HEK293T (cell line): ENCODE results near the gene FAM98C.

Experiments
- CTCF ChIA-PET: fragments of 350-600 bp; formaldehyde crosslinking; extraction: SDS; loops from one replicate; lab custom pipeline; 2021; ENCODE audit warnings: antibody characterized with exemption, inconsistent platforms; lab: Yijun Ruan, JAX
- POLR2A ChIA-PET: fragments of 350-600 bp; formaldehyde crosslinking; extraction: SDS; loops from one replicate; lab custom pipeline; 2020; ENCODE audit warnings: antibody characterized with exemption, inconsistent platforms; lab: Yijun Ruan, JAX
- DNase-seq: peaks from one replicate; pipeline ENCODE4 v3.0.0; 2012; ENCODE audit warnings: mixed read lengths; ENCODE audit errors: extremely low spot score
- ARNT ChIP-seq: fragments of 450-650 bp; IDR thresholded peaks from 2 replicates; pipeline ENCODE4 v1.6.1; 2017; ENCODE audit warnings: mild to moderate bottlenecking
- BHLHE40 ChIP-seq: fragments of 450-650 bp; IDR thresholded peaks from 2 replicates; pipeline ENCODE4 v1.6.1; 2016; ENCODE audit warnings: mild to moderate bottlenecking, moderate library complexity, borderline replicate concordance
- CTBP1 ChIP-seq: fragments of 450-650 bp; IDR thresholded peaks from 2 replicates; pipeline ENCODE4 v1.6.1; 2016; ENCODE audit warnings: borderline replicate concordance
- ELF4 ChIP-seq: fragments of 450-650 bp; IDR thresholded peaks from 2 replicates; pipeline ENCODE4 v1.6.1; 2017; ENCODE audit warnings: antibody characterized with exemption
- FOXA1 ChIP-seq: fragments of 450-650 bp; IDR thresholded peaks from 2 replicates; pipeline ENCODE4 v1.6.1; 2016; ENCODE audit warnings: mild to moderate bottlenecking
- FOXK2 ChIP-seq: fragments of 450-650 bp; IDR thresholded peaks from 2 replicates; pipeline ENCODE4 v1.6.1; 2016; ENCODE audit warnings: mild to moderate bottlenecking
- HDGF ChIP-seq: fragments of 450-650 bp; IDR thresholded peaks from 2 replicates; pipeline ENCODE4 v1.6.1; 2017; ENCODE audit warnings: antibody characterized with exemption, borderline replicate concordance
- L3MBTL2 ChIP-seq: fragments of 450-650 bp; conservative IDR thresholded peaks from 2 replicates; pipeline ENCODE4 v1.6.1; 2016; ENCODE audit warnings: mild to moderate bottlenecking
- LEF1 ChIP-seq: fragments of 450-650 bp; IDR thresholded peaks from 2 replicates; pipeline ENCODE4 v1.6.1; 2017; ENCODE audit warnings: mild to moderate bottlenecking, borderline replicate concordance
- NFRKB ChIP-seq: fragments of 450-650 bp; IDR thresholded peaks from 2 replicates; pipeline ENCODE4 v1.6.1; 2016; ENCODE audit warnings: mild to moderate bottlenecking, moderate library complexity
- PKNOX1 ChIP-seq: fragments of 450-650 bp; IDR thresholded peaks from 2 replicates; pipeline ENCODE4 v1.6.1; 2016
- SP1 ChIP-seq: fragments of 450-650 bp; IDR thresholded peaks from 2 replicates; pipeline ENCODE4 v1.6.1; 2017
- SUZ12 ChIP-seq: fragments of 450-650 bp; IDR thresholded peaks from 2 replicates; pipeline ENCODE4 v1.6.1; 2016; ENCODE audit warnings: mild to moderate bottlenecking
- TARDBP ChIP-seq: fragments of 450-650 bp; IDR thresholded peaks from 2 replicates; pipeline ENCODE4 v1.6.1; 2016
- ZNF384 ChIP-seq: fragments of 450-650 bp; IDR thresholded peaks from 2 replicates; pipeline ENCODE4 v1.6.1; 2016

The FAM98C gene

GRCh38 chr19:38457202-38457601, 54.3 kb downstream of the FAM98C start:
- TF ChIP-seq LEF1 (no peak), ARNT (no peak), PKNOX1 (no peak), ELF4 (no peak), TARDBP (no peak), SUZ12 (no peak), BHLHE40 (no peak), FOXK2 (no peak), HDGF (no peak), SP1 (no peak), NFRKB (no peak), FOXA1 (no peak), CTBP1 (no peak)
- ChIA-PET CTCF (no interaction called here), POLR2A (no interaction called here)
- no peak for DNase-seq

GRCh38 chr19:38457690-38458405, 55.0 kb downstream of the FAM98C start:
- ChIA-PET CTCF (no interaction called here), POLR2A (no interaction called here)
- TF ChIP-seq PKNOX1 (no peak), ARNT (no peak), NFRKB (no peak), ZNF384 (no peak), FOXK2 (no peak), SUZ12 (no peak), CTBP1 (no peak), ELF4 (no peak), L3MBTL2 (no peak), FOXA1 (no peak), SP1 (no peak), BHLHE40 (no peak), TARDBP (no peak)
- no peak for DNase-seq
